Sigmoid colon (tissue), 7 donors: Measurements from ENCODE around the gene CTBP2. TPM values are rescaled to one million over a fixed set of nuclear protein-coding genes. Genes with fewer than 3 reads are reported as not detected.

Experiments used
- DNase-seq: peaks from one replicate; pipeline ENCODE4 v3.0.0-alpha.2; 2019
- H3K27ac ChIP-seq, 4 donors: fragments of 200-600 bp; sonication (generic); one replicate each; pipeline ENCODE4 v1.5.1; 2016 to 2019; ENCODE audit warnings: mild to moderate bottlenecking in 1 of 4
- H3K27me3 ChIP-seq, 3 donors: fragments of 200-600 bp; sonication (generic); one replicate each; pipeline ENCODE4 v1.5.1; 2019; ENCODE audit warnings: mild to moderate bottlenecking in 1 of 3
- H3K36me3 ChIP-seq, 4 donors: fragments of 200-600 bp; sonication (generic); one replicate each; pipeline ENCODE4 v1.5.1; 2016 to 2019
- H3K4me1 ChIP-seq, 4 donors: fragments of 200-600 bp; sonication (generic); one replicate each; pipeline ENCODE4 v1.5.1; 2017 to 2019
- H3K4me3 ChIP-seq, 4 donors: fragments of 200-600 bp; sonication (generic); one replicate each; pipeline ENCODE4 v1.5.1; 2017 to 2019; ENCODE audit warnings: mild to moderate bottlenecking in 2 of 4, moderate library complexity in 1 of 4
- H3K9me3 ChIP-seq, 4 donors: fragments of 200-600 bp in 3 of 4; sonication (generic) in 3 of 4; one replicate each; pipeline versions ENCODE4 v1.5.1 to v1.6.1; 2013 to 2019
- CTCF ChIP-seq, 4 experiments: fragments of 450-650 bp in 3 of 4; fragments of 200-600 bp in 1 of 4; IDR thresholded peaks; one replicate each; pipeline ENCODE4 v1.5.1; 2016 to 2019; ENCODE audit warnings: antibody characterized with exemption in 4 of 4, mild to moderate bottlenecking in 3 of 4, moderate library complexity in 2 of 4
- EP300 ChIP-seq, 4 donors: sonication (generic); formaldehyde crosslinking; IDR thresholded peaks; one replicate each; pipeline ENCODE4 v1.6.1; 2017; ENCODE audit warnings: antibody characterized with exemption in 4 of 4
- POLR2A ChIP-seq, 2 donors: fragments of 450-650 bp; IDR thresholded peaks; one replicate each; pipeline ENCODE4 v1.6.1; 2016; ENCODE audit warnings: antibody characterized with exemption in 2 of 2, mild to moderate bottlenecking in 2 of 2, moderate library complexity in 2 of 2
- POLR2AphosphoS5 ChIP-seq, 4 donors: sonication (generic); formaldehyde crosslinking; IDR thresholded peaks; one replicate each; pipeline ENCODE4 v1.6.1; 2017; ENCODE audit warnings: antibody characterized with exemption in 4 of 4
- WGBS, 2 donors: extraction: QIAGEN DNeasy Blood & Tissue Kit; methylation state at CpG; one replicate each; pipeline ENCODE4 v1.1.7; 2013; 5-methylcytosine and 5-hydroxymethylcytosine counted together
- intact Hi-C: fragments of 100-400 bp; cut with DNase I; formaldehyde crosslinking; loops from one replicate; pipeline ENCODE4 v1.15.1; 2023
- polyA plus RNA-seq, 3 donors: library from polyadenylated mRNA; stranded (reverse); fragments of 200-250 nt; gene quantifications; one replicate each; pipeline ENCODE4 v1.2.3, GENCODE V29; 2013
- total RNA-seq, 4 donors: library from RNA; depleted of rRNA; stranded (reverse); fragments of >200 nt; gene quantifications; one replicate each; pipeline ENCODE4 v1.1.0, GENCODE V29; 2016
- donor health status: healthy with polysubstance abuse.
- donor health status: Bipolar disorder and iron deficiency.
- donor health status: healthy.

The CTBP2 gene
- total and polyA plus RNA-seq, 7 donors = 31.2 to 62.4 (median 52.0) TPM

- TF ChIP-seq CTCF (IDR thresholded peaks at IDR 0.05) (no peak), POLR2AphosphoS5 (IDR thresholded peaks at IDR 0.05) (no peak), POLR2A (IDR thresholded peaks at IDR 0.05) (no peak), EP300 (IDR thresholded peaks at IDR 0.05) (no peak)
- intact Hi-C loops = no loop called here
- Histone ChIP-seq H3K9me3 (no peaks in the 10 kb centered on the region), H3K4me3 (no peak overlapping the region), H3K27me3 (no peaks in the 10 kb centered on the region), H3K4me1 (peaks cover 0 to 67% (median 52%) of the 10 kb centered on the region in 4 donors), H3K27ac (no peak overlapping the region), H3K36me3 (no peaks in the 10 kb centered on the region)
- WGBS, 2 donors = 60 to 77% methylated on average over 2 of the region's 2 CpGs
- DNase-seq = no peak
These were observed 213.4 kb downstream of the CTBP2 start for GRCh38 chr10:124946945-124947344.

- Histone ChIP-seq H3K4me3 (no peak overlapping the region), H3K9me3 (no peaks in the 10 kb centered on the region), H3K27me3 (no peaks in the 10 kb centered on the region), H3K27ac (peak overlapping the region in 2 of 4 donors; percentile 15 to 25), H3K36me3 (no peaks in the 10 kb centered on the region), H3K4me1 (peaks cover 0 to 80% (median 61%) of the 10 kb centered on the region in 4 donors)
- 67 to 74% methylated on average over 2 of the region's 2 CpGs for WGBS, 2 donors
- no peak for DNase-seq
- intact Hi-C loops = no loop called here
- no peak for TF ChIP-seq POLR2AphosphoS5 (IDR thresholded peaks at IDR 0.05)
- no peak for TF ChIP-seq EP300 (IDR thresholded peaks at IDR 0.05)
- TF ChIP-seq CTCF (IDR thresholded peaks at IDR 0.05) = no peak
- no peak for TF ChIP-seq POLR2A (IDR thresholded peaks at IDR 0.05)
These were observed 215.4 kb downstream of the CTBP2 start for GRCh38 chr10:124944982-124945381.

- no peaks in the 10 kb centered on the region for H3K27me3 ChIP-seq
- no peak for DNase-seq
- H3K4me3 ChIP-seq = no peak overlapping the region
- H3K9me3 ChIP-seq = no peaks in the 10 kb centered on the region
- intact Hi-C loops = no loop called here
- H3K27ac ChIP-seq = peak overlapping the region in 3 of 4 donors; percentile 7 to 35 (median 25)
- H3K4me1 ChIP-seq = peaks cover 0 to 81% (median 70%) of the 10 kb centered on the region in 4 donors
- 80% methylated on average over 9 of the region's 9 CpGs for WGBS, 2 donors
- no peak for TF ChIP-seq POLR2A (IDR thresholded peaks at IDR 0.05)
- no peak for TF ChIP-seq CTCF (IDR thresholded peaks at IDR 0.05)
- TF ChIP-seq POLR2AphosphoS5 (IDR thresholded peaks at IDR 0.05) = peak in 2 of 4 donors; percentile 37 to 44
- H3K36me3 ChIP-seq = no peaks in the 10 kb centered on the region
These were observed 216.9 kb downstream of the CTBP2 start for GRCh38 chr10:124943301-124944092.

GRCh38 chr10:124942317-124943169 is 217.8 kb downstream of the CTBP2 start:
- no peaks in the 10 kb centered on the region for H3K27me3 ChIP-seq
- TF ChIP-seq CTCF (IDR thresholded peaks at IDR 0.05) (no peak), POLR2A (IDR thresholded peaks at IDR 0.05) (no peak)
- intact Hi-C loops = no loop called here
- H3K4me3 ChIP-seq = no peak overlapping the region
- WGBS, 2 donors = 68 to 76% methylated on average over 11 of the region's 11 CpGs
- H3K36me3 ChIP-seq = no peaks in the 10 kb centered on the region
- H3K9me3 ChIP-seq = no peaks in the 10 kb centered on the region
- H3K27ac ChIP-seq = peak overlapping the region in 2 of 4 donors; percentile 25 to 35
- H3K4me1 ChIP-seq = peaks cover 0 to 79% (median 68%) of the 10 kb centered on the region in 4 donors
- no peak for DNase-seq
